ENCODE data around the gene HSD17B2. TPM values are rescaled to one million over a fixed set of nuclear protein-coding genes. Genes with fewer than 3 reads are reported as not detected.

HSD17B2 gene
- polyA plus RNA-seq, 1 experiment = 0.60 TPM

- no peak for DNase-seq (ENCODE audit: low read depth)
- Histone ChIP-seq H3K36me3 (ENCODE audit: control insufficient read depth, insufficient read depth, low read length) (no peaks in the 10 kb centered on the region), H3K4me3 (ENCODE audit: low read depth, low read length) (no peak overlapping the region), H3K27me3 (ENCODE audit: control insufficient read depth, insufficient read depth, low read length) (no peaks in the 10 kb centered on the region)
- ChIA-PET POLR2A (no interaction called here), CTCF (interaction anchor here (1.3 kb wide), 1 partner anchor 20 kb away, joined by 4 read pairs; no protein-coding TSS in a partner anchor)
- TF ChIP-seq CTCF (IDR thresholded peaks at IDR 0.05; ENCODE audit: insufficient read depth, low read depth, low read length) = no peak
Observed at GRCh38 chr16:82081264-82081663, 46.2 kb downstream of the HSD17B2 start.

GRCh38 chr16:82082097-82082496 is 47.0 kb downstream of the HSD17B2 start:
- no peak for TF ChIP-seq CTCF (IDR thresholded peaks at IDR 0.05; ENCODE audit: insufficient read depth, low read depth, low read length)
- ChIA-PET POLR2A (no interaction called here), CTCF (interaction anchor here (0.6 to 1.3 kb wide), 2 partner anchors 20 to 144 kb away, joined by 3 to 4 read pairs; no protein-coding TSS in a partner anchor)
- Histone ChIP-seq H3K4me3 (ENCODE audit: low read depth, low read length) (no peak overlapping the region), H3K27me3 (ENCODE audit: control insufficient read depth, insufficient read depth, low read length) (no peaks in the 10 kb centered on the region), H3K36me3 (ENCODE audit: control insufficient read depth, insufficient read depth, low read length) (no peaks in the 10 kb centered on the region)
- DNase-seq (ENCODE audit: low read depth) = no peak

GRCh38 chr16:82082543-82083244 is 47.6 kb downstream of the HSD17B2 start:
- ChIA-PET CTCF (interaction anchor here (1.6 kb wide), 1 partner anchor 9 kb away, joined by 4 read pairs; no protein-coding TSS in a partner anchor), POLR2A (no interaction called here)
- Histone ChIP-seq H3K27me3 (ENCODE audit: control insufficient read depth, insufficient read depth, low read length) (no peaks in the 10 kb centered on the region), H3K36me3 (ENCODE audit: control insufficient read depth, insufficient read depth, low read length) (no peaks in the 10 kb centered on the region), H3K4me3 (ENCODE audit: low read depth, low read length) (no peak overlapping the region)
- no peak for DNase-seq (ENCODE audit: low read depth)
- TF ChIP-seq CTCF (IDR thresholded peaks at IDR 0.05; ENCODE audit: insufficient read depth, low read depth, low read length) = no peak

GRCh38 chr16:82083710-82084353 is 48.8 kb downstream of the HSD17B2 start:
- TF ChIP-seq CTCF (IDR thresholded peaks at IDR 0.05; ENCODE audit: insufficient read depth, low read depth, low read length) = no peak
- CTCF ChIA-PET = interaction anchor here (1.6 kb wide), 1 partner anchor 10 kb away, joined by 4 read pairs; no protein-coding TSS in a partner anchor
- DNase-seq (ENCODE audit: low read depth) = no peak
- Histone ChIP-seq H3K4me3 (ENCODE audit: low read depth, low read length) (no peak overlapping the region), H3K27me3 (ENCODE audit: control insufficient read depth, insufficient read depth, low read length) (no peaks in the 10 kb centered on the region), H3K36me3 (ENCODE audit: control insufficient read depth, insufficient read depth, low read length) (no peaks in the 10 kb centered on the region)
- POLR2A ChIA-PET = no interaction called here

- POLR2A ChIA-PET = no interaction called here
- TF ChIP-seq CTCF (IDR thresholded peaks at IDR 0.05; ENCODE audit: insufficient read depth, low read depth, low read length) = no peak
- no peak for DNase-seq (ENCODE audit: low read depth)
- no peak overlapping the region for H3K4me3 ChIP-seq (ENCODE audit: low read depth, low read length)
- H3K27me3 ChIP-seq (ENCODE audit: control insufficient read depth, insufficient read depth, low read length) = no peaks in the 10 kb centered on the region
- CTCF ChIA-PET = no interaction called here
- no peaks in the 10 kb centered on the region for H3K36me3 ChIP-seq (ENCODE audit: control insufficient read depth, insufficient read depth, low read length)
Observed at GRCh38 chr16:82085011-82085779, 50.1 kb downstream of the HSD17B2 start.

All from BJ (cell line).